GM23248 (cell line): ENCODE results near the gene RABL6. TPM values are rescaled to one million over a fixed set of nuclear protein-coding genes. Genes with fewer than 3 reads are reported as not detected.

Experiments
- DNase-seq: peaks from one replicate; pipeline ENCODE4 v3.0.0-alpha.2; 2015
- H2AFZ ChIP-seq: fragments of 200-600 bp; sonication (generic); 2 replicates; pipeline ENCODE4 v1.6.1; 2016; ENCODE audit warnings: antibody characterized with exemption
- H3F3A ChIP-seq: fragments of 200-600 bp; sonication (generic); 2 replicates; pipeline ENCODE4 v1.6.1; 2016; ENCODE audit warnings: mild to moderate bottlenecking, antibody characterized with exemption, mixed run types; ENCODE audit not compliant: insufficient read depth
- H3K27ac ChIP-seq: fragments of 200-600 bp; sonication (generic); 2 replicates; pipeline ENCODE4 v1.5.1; 2016; ENCODE audit warnings: mild to moderate bottlenecking
- H3K27me3 ChIP-seq: fragments of 200-600 bp; sonication (generic); replicated peaks from 2 replicates; pipeline ENCODE4 v1.6.1; 2016; ENCODE audit warnings: mild to moderate bottlenecking; ENCODE audit not compliant: insufficient read depth
- H3K36me3 ChIP-seq: fragments of 200-600 bp; sonication (generic); 2 replicates; pipeline ENCODE4 v1.6.1; 2016; ENCODE audit warnings: low read depth, mild to moderate bottlenecking
- H3K4me1 ChIP-seq: fragments of 200-600 bp; sonication (generic); 2 replicates; pipeline ENCODE4 v1.6.1; 2016; ENCODE audit warnings: mild to moderate bottlenecking; ENCODE audit not compliant: insufficient read depth
- H3K4me2 ChIP-seq: fragments of 200-600 bp; sonication (generic); one replicate; pipeline ENCODE4 v1.6.1; 2016; ENCODE audit warnings: mild to moderate bottlenecking; ENCODE audit not compliant: unreplicated experiment
- H3K4me3 ChIP-seq: fragments of 200-600 bp; sonication (generic); 2 replicates; pipeline ENCODE4 v1.5.1; 2016; ENCODE audit warnings: mild to moderate bottlenecking
- H3K79me2 ChIP-seq: fragments of 200-600 bp; sonication (generic); 2 replicates; pipeline ENCODE4 v1.6.1; 2016; ENCODE audit warnings: mild to moderate bottlenecking; ENCODE audit not compliant: insufficient read depth
- H3K9ac ChIP-seq: fragments of 200-600 bp; sonication (generic); 2 replicates; pipeline ENCODE4 v1.6.1; 2016; ENCODE audit warnings: mild to moderate bottlenecking
- H3K9me2 ChIP-seq: fragments of 200-600 bp; sonication (generic); 2 replicates; pipeline ENCODE4 v1.6.1; 2016; ENCODE audit warnings: mixed run types, mild to moderate bottlenecking, moderate library complexity; ENCODE audit not compliant: insufficient read depth
- H3K9me3 ChIP-seq: fragments of 200-600 bp; sonication (generic); one replicate; pipeline ENCODE4 v1.6.1; 2017; ENCODE audit warnings: low read depth
- H4K20me1 ChIP-seq: fragments of 200-600 bp; sonication (generic); 2 replicates; pipeline ENCODE4 v1.6.0; 2016; ENCODE audit not compliant: insufficient read depth
- EZH2 ChIP-seq: fragments of 200-600 bp; sonication (generic); IDR thresholded peaks from 2 replicates; pipeline ENCODE4 v1.6.1; 2018; ENCODE audit warnings: antibody characterized with exemption, mild to moderate bottlenecking; ENCODE audit not compliant: insufficient read depth, poor library complexity, severe bottlenecking
- EZH2phosphoT487 ChIP-seq: fragments of 200-600 bp; sonication (generic); IDR thresholded peaks from 2 replicates; pipeline ENCODE4 v1.6.1; 2018; ENCODE audit warnings: antibody characterized with exemption, moderate library complexity, mild to moderate bottlenecking, low read depth; ENCODE audit not compliant: insufficient read depth
- WGBS, 2 experiments: methylation state at CpG; one replicate each; pipeline ENCODE4 v1.1.6; 2015 to 2017; ENCODE audit warnings: low lambda C conversion rate in 2 of 2, low coverage in 1 of 2; ENCODE audit errors: missing lambda C conversion rate in 2 of 2; 5-methylcytosine and 5-hydroxymethylcytosine counted together
- in situ Hi-C: fragments of 300-500 bp; cut with MboI; formaldehyde crosslinking; loops from 2 replicates; pipeline ENCODE4 v1.15.0; 2020
- polyA plus RNA-seq: library from polyadenylated mRNA; unstranded; fragments of >200 nt; fragmentation: Nextera tagmentation; extraction: Ambion mirVana; gene quantifications from 2 replicates; pipeline ENCODE4 v1.2.1, GENCODE V29; 2016
- total RNA-seq: library from RNA; depleted of rRNA; stranded (reverse); fragments of >200 nt; shearing (Covaris generic); gene quantifications from 2 replicates; pipeline ENCODE4 v1.2.3, GENCODE V29; 2014

RABL6 gene
- total and polyA plus RNA-seq, 2 experiments from 2014 or later, result 22.0 to 81.1 TPM

DNA sequence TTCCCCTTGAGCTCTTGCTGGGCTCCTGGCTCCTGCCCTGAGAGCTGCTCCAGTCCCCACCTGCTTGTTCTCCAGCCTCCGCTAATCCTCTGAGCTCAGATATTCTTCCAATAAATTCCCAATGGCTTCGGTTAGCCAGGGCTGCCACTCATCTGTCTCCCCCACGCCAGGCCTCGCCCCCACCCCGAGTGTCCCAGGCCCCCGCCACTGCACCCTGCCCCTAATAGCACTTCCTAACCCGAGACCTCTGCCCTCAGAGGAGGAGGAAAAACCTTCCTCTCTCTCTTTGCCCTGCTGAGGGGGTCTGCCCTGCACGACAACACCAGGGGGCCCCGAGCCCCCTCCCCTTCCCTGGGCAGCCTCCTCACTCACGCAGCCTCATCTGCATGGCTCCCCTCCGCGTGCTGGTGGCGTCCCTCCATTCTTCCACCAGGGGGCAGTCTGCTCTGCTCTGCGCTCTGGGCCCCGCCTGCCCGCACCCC, 38.0 kb upstream of the RABL6 start:
- WGBS, 2 experiments, result 0 to 13% methylated on average over 1 to 16 of the region's 16 CpGs
- H3K9me2 ChIP-seq, result no peaks in the 10 kb centered on the region
- DNase-seq, result peak; percentile 50
- H3K4me1 ChIP-seq, result no peaks in the 10 kb centered on the region
- H3K79me2 ChIP-seq, result no peaks in the 10 kb centered on the region
- in situ Hi-C loops, result loop anchor here (10.0 kb wide), 1 partner anchor 265 kb away; the partner anchor contains the start of gene FUT7
- H3K27me3 ChIP-seq, result peaks cover 8% of the 10 kb centered on the region; the same call in 1 of the 2 replicates
- H3K9me3 ChIP-seq, result no peaks in the 10 kb centered on the region
- no peak overlapping the region for H3K9ac ChIP-seq
- H3K27ac ChIP-seq, result no peak overlapping the region
- no peak for TF ChIP-seq EZH2phosphoT487
- no peak for TF ChIP-seq EZH2
- no peaks in the 10 kb centered on the region for H4K20me1 ChIP-seq
- H3F3A ChIP-seq, result no peaks in the 10 kb centered on the region
- H3K4me2 ChIP-seq, result no peak overlapping the region
- no peak overlapping the region for H3K4me3 ChIP-seq
- no peaks in the 10 kb centered on the region for H3K36me3 ChIP-seq
- H2AFZ ChIP-seq, result no peak overlapping the region

DNA sequence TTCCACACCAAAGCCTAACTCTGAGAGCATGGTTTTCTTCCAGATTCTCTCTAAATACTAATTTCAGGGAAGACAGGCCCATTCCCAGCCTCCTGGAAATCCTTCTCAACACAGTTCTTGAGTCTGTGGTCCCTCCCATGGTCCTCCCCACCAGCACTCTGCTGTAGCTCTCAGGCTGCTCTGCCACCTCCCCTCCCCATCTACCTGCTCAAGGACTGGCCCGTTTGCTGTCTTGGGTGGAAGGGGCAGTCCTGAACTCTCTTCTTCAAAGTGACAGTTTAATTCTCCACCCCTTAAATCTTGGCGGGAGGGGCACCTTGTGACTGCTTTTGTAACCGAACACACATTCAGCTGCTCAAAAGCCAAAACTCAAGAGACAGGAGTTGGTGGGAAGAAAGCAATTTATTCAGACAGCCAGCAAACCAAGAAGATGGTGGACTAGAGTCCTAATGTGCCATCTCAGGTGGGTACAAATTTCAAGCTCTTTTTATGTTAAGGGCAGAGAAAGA, 35.8 kb upstream of the RABL6 start:
- 37% methylated on average over 3 of the region's 3 CpGs for WGBS, 2 experiments
- in situ Hi-C loops, result loop anchor here (10.0 kb wide), 1 partner anchor 263 kb away; the partner anchor contains the start of gene FUT7
- no peaks in the 10 kb centered on the region for H3K9me2 ChIP-seq
- H3F3A ChIP-seq, result no peaks in the 10 kb centered on the region
- no peak overlapping the region for H3K4me2 ChIP-seq
- TF ChIP-seq EZH2phosphoT487 (no peak), EZH2 (no peak)
- no peaks in the 10 kb centered on the region for H3K4me1 ChIP-seq
- no peak overlapping the region for H2AFZ ChIP-seq
- peaks cover 8% of the 10 kb centered on the region; the same call in 1 of the 2 replicates for H3K27me3 ChIP-seq
- no peak overlapping the region for H3K9ac ChIP-seq
- no peak overlapping the region for H3K27ac ChIP-seq
- no peaks in the 10 kb centered on the region for H3K36me3 ChIP-seq
- H3K9me3 ChIP-seq, result no peaks in the 10 kb centered on the region
- H4K20me1 ChIP-seq, result no peaks in the 10 kb centered on the region
- no peak for DNase-seq
- no peak overlapping the region for H3K4me3 ChIP-seq
- H3K79me2 ChIP-seq, result no peaks in the 10 kb centered on the region

DNA sequence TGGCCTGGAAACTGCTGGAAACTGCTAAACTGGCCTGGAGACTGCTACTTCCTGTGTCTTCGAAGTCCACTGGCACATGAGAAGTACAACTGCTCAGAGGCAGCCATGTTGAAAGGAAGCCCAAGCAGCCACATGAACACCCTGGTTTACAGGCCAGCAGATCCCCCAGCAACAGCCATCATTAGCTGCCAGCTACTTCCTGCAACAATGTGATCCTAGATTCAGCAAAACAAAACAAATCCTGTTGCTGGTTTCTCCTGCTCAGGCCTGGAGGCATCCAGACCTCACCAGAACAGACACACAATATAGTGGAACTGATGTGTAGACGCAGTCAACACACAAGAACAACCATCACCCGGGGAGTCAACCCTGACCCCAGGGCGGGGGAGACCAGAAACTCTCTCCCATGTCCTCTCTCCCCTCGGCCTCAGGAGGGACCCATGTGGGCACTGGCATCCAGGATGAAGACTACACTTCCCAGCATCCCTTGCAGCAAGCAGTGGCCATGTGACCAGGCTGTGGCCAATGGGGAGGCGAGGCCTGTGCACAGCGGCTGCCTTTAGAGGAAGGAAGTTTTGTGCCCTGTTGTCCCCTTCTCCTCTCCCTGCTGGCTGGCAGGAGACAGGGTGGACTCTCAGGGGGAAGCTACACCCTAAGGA, 34.2 kb upstream of the RABL6 start:
- H3K27ac ChIP-seq, result no peak overlapping the region
- no peaks in the 10 kb centered on the region for H3K9me2 ChIP-seq
- no peak for TF ChIP-seq EZH2
- no peak for TF ChIP-seq EZH2phosphoT487
- no peaks in the 10 kb centered on the region for H3F3A ChIP-seq
- no peaks in the 10 kb centered on the region for H3K36me3 ChIP-seq
- H4K20me1 ChIP-seq, result no peaks in the 10 kb centered on the region
- H3K27me3 ChIP-seq, result peaks cover 10% of the 10 kb centered on the region
- H2AFZ ChIP-seq, result peak overlapping the region; percentile 46; the same call in 1 of the 2 replicates
- H3K4me2 ChIP-seq, result no peak overlapping the region
- H3K4me1 ChIP-seq, result no peaks in the 10 kb centered on the region
- WGBS, 2 experiments, result 48 to 58% methylated on average over 7 of the region's 7 CpGs
- H3K4me3 ChIP-seq, result no peak overlapping the region
- peak; percentile 42 for DNase-seq
- no peaks in the 10 kb centered on the region for H3K9me3 ChIP-seq
- in situ Hi-C loops, result loop anchor here (10.0 kb wide), 1 partner anchor 261 kb away; the partner anchor contains the start of gene FUT7
- H3K79me2 ChIP-seq, result no peaks in the 10 kb centered on the region
- H3K9ac ChIP-seq, result no peak overlapping the region

DNA sequence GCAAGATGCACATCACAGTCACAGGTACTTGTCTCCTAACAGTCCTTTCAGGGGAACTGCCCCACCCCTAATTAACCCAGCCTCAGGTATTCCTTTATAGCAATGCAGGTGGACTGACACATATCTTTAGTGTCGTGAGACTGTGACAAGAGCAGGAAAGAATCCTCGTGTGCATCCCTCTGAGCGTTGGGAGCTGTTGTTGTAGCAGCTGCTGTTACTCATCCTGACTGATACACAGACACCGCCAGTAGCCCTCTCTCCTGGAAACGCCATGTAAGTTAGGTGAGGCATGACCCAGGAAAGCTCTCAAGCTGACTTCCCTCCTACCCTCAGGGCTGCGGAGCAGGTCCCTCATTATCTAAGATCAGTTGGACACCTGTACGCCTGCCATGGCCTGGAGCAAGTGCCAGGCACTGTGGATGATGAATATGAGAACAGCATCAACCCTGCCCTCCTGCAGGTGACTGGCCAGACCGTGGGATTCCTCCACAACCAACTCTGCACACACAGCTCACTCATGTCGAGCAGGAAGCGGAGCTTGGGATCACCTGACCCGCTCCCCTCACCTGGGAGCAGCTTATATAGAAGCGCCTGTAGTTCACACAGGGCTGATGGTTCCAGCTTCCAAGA, 33.2 kb upstream of the RABL6 start:
- 62 to 65% methylated on average over 11 to 12 of the region's 12 CpGs for WGBS, 2 experiments
- Histone ChIP-seq H3K9me3 (no peaks in the 10 kb centered on the region), H3K4me3 (no peak overlapping the region), H3K9me2 (no peaks in the 10 kb centered on the region), H4K20me1 (no peaks in the 10 kb centered on the region), H3F3A (no peaks in the 10 kb centered on the region), H2AFZ (no peak overlapping the region), H3K4me2 (no peak overlapping the region), H3K79me2 (no peaks in the 10 kb centered on the region), H3K9ac (no peak overlapping the region), H3K27me3 (peaks cover 18% of the 10 kb centered on the region), H3K4me1 (no peaks in the 10 kb centered on the region), H3K36me3 (no peaks in the 10 kb centered on the region), H3K27ac (no peak overlapping the region)
- TF ChIP-seq EZH2, result no peak
- no peak for TF ChIP-seq EZH2phosphoT487
- in situ Hi-C loops, result loop anchor here (10.0 kb wide), 1 partner anchor 260 kb away; the partner anchor contains the start of gene FUT7
- no peak for DNase-seq
